ENCODE results near the gene BTF3L4.
"Not testable (repeated sequence)": the region's sequence is repeated elsewhere in the genome, so short reads cannot be mapped to it uniquely, and the experiment has no call there.

BTF3L4 gene

DNA sequence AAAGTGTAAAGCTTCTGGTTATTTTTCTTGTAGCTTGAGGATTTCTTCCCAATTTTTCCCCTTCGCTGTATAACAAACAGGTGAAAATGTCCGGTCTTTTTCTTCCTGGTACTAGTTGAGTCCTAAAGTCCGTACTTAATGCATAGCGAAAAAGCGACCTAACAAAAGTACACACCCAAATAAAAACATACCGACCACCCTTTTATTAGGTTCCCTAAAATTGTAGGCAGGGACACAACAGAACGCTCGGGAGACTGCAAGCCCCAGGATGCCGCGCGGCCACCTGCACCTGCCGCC lies 281 bp upstream of the BTF3L4 start:
- no peak for DNase-seq

DNA sequence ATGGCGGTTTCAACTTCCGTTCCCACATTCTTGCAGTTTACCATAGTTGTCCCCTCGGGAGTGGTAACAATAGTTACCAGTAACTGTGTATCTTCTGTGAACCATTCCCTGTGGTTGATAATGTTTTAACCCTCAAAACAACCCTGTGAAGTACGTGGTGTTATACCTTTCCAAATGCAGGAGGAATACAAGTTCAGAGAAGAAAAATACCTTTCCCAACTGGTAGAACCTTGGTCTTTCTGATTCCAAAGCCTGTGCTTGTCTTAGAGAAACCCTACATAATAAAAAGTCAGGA lies 789 bp downstream of the BTF3L4 start:
- DNase-seq: no peak

DNA sequence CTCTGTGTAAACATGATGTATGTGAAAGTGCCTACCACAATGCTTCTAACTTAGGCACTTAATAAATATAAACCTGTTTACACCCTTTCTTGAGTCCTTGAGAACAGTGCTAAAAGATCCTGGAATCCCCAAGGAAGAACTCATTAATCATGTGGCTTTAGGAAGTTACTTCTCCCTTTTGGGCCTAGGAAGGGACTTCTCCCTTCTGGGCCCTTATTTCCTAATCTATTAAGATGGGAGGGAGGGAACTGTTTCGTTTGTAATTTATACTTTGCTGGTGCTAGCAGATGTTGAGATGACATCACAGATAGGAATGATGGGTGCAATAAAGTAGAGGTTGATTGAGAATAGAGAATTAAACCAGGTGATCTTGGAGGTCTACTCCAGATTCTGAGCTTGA lies 1.2 kb downstream of the BTF3L4 start:
- no peak for DNase-seq

DNA sequence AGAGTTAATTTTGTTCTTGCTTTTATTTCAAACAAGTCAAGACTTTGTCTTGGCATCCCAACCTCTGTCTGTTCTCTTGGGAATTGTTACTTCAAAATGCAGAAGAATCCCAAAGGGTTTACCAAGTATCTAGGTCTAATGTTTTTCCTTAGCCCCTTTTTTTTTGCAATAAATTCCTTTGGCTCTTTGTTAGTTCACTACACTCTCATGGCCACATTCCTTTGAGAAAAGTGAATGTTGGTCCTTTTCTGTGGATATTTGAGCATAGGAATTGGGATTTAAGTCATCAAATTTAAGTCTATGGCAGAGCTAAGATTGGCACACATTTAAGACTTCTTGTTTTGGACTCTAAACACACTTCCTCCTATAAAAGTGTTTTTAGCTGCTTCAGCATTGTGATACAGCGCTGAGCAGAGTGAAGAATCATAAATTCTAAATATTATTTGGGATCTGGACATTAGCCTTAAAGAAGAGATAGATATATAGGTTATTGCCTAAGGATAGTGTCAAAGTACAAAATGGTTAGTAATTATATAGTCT lies 1.9 kb downstream of the BTF3L4 start:
- DNase-seq: no peak

DNA sequence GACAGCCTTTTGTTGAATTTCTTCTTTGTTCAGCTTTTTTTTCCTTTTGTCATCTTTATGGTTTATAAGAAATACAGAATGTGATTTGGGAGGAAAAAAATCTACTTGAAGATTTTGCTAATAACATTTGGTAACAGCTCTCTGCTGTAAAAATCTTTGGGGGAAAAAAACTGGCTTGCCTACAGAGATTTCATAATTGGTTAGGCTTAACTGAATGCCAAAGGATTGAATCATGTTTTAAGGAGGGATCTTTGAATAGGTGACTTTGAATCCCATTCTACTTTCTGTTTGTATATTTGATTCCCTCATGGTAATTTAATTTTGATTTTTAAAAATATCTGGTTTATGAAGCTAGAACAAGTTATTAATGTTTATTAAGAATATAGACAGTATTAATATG lies 3.2 kb downstream of the BTF3L4 start:
- no peak for DNase-seq

DNA sequence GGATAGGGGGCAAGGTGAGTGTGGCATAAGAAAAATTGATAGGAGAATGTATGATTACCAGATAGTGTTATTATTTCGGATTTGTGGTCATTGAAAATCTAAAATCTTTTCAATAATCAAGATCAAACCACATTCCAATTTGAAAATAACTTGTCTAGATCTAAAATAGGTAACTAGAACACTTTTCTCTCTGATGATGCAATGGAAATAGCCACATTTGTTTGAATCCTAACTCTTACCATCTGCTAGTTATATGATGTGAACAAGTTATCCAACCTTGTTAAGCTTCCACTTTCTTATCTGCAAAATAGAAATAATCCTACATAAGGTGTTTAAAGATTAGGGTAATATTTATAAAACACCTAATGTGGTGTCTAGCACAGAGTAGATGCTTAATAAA lies 3.8 kb downstream of the BTF3L4 start:
- no peak for DNase-seq

DNA sequence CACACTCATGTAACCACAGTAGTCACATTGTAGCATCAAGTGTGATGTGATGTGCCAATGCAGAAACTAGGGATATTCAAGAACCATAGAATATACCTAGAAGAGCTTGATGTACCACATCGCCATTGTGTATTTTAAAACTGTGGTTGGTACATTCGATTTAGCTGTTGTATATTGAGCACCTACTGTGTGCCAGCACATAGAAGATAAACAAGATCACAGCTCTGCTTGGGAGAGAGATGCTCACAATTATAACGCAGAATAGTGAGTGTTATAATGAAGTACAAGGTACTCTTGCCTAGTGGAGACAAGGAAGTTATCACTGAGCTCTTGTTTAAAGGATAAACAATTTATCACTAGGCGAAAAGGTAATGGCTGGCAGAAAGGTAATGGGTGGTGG lies 4.7 kb downstream of the BTF3L4 start:
- DNase-seq: no peak

DNA sequence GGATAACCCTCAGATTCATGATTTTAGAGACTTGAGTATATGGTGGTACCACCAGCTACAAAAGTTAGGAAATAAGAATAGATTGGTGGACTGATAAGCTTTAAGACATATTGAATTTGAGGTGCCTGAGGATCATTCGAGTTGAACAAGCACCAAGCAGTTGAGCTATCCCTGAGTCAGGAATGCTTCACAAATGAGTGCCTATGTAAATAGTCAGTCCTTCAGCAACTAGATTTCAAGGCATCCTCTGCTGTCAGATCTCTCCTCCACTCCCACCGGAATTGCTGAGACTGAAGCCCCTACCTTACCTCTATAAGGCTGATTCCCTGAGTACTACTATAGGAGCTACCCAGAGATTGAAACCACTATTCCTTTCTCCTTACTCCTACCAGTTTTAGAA lies 7.1 kb downstream of the BTF3L4 start:
- no peak for DNase-seq

DNA sequence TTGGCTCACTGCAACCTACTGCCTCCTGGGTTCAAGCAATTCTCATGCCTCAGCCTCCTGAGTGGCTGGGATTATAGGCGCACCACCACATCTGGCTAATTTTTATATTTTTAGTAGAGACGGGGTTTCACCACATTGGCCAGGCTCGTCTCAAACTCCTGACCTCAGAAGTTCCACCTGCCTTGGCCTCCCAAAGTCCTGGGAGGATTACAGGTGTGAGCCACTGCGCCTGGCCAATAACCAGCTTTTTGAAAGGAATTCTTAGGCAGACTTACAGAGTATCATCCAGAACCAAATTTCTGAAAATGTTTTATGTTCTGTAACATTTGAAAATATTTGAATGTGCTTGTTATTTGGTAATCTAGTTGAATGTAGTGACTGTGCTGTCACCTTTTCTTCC lies 14.6 kb downstream of the BTF3L4 start:
- DNase-seq: no peak

DNA sequence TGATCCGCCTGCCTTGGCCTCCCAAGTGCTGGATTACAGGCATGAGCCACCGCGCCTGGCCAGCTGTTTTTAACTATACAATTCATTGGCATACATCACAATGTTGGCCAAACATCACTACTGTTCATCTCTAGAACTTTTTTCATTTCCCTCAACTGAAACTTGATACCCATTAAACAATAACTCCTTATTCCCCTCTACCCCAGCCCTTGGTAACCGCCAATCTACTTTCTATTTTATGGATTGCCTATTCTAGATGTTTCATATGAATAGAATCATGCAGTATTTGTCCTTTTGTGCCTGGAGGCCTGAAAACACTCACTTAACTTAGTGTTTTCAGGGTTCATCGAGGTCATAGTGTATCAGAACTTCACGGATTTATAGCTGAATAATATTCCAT lies 16.2 kb downstream of the BTF3L4 start:
- DNase-seq: no peak

DNA sequence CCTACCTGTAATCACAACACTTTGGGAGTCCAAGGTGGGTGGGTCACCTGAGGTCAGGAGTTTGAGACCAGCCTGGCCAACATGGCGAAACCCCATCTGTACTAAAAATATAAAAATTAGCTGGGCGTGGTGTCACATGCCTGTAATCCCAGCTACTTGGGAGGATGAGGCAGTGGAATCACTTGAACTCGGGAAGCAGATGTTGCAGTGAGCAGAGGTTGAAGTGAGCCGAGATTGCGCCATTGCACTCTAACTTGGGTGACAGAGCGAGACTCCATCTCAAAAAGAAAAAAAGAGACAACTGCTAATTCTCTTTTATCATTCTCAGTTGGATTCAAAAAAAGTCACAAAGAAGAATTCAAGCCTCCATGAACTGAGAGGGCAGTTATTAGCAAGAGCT lies 21.2 kb downstream of the BTF3L4 start:
- DNase-seq: not testable (repeated sequence)

DNA sequence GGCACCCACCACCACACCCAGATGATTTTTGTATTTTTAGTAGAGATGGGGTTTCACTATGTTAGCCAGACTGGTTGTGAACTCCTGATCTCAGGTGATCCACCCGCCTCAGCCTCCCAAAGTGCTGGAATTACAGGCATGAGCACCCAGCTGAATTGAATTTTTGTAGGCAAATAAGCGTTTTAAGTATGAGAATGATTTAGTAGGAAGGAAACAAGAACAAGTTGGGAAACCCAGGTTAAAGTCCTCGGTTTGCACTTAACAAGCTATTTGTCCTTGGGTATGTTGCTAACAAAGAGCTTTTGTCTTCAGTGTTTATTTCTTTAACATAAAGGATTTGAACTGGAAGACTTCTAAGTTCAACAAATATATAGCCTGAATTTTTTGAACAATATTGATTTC lies 23.9 kb downstream of the BTF3L4 start:
- no peak for DNase-seq

DNA sequence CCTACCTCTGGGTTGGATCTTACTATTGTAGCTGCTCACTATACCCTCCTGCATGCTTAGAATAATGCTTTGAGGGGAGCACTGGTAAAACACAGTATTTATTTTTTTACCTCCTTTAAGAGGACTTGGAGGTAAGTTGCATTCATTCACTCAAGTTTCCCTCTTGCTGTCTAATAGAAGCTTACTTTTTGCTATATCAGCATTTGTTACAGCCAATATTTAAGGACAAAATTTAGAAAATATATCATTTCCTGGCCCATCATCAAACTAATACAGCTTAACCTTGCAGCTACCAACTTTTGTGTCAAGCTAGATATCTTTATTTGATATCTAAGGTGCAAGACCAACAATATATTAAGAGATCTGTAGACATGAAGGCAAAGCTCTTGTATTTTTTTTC lies 31.8 kb downstream of the BTF3L4 start:
- not testable (repeated sequence) for DNase-seq

DNA sequence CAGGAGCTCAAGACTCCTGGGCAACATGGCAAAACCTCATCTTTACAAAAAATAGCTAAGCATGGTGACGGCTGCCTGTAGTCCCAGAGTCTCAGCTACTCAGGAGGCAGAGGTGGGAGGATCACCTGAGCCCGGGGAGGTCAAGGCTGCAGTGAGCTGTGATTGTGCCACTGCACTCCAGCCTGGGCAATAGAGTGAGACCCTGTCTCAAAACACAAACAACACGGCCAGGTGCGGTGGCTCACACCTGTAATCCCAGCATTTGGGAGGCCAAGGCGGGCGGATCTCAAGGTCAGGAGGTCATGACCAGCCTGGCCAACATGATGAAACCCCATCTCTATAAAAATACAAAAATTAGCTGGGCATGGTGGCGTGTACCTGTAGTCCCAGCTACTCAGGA lies 38.2 kb downstream of the BTF3L4 start:
- not testable (repeated sequence) for DNase-seq

DNA sequence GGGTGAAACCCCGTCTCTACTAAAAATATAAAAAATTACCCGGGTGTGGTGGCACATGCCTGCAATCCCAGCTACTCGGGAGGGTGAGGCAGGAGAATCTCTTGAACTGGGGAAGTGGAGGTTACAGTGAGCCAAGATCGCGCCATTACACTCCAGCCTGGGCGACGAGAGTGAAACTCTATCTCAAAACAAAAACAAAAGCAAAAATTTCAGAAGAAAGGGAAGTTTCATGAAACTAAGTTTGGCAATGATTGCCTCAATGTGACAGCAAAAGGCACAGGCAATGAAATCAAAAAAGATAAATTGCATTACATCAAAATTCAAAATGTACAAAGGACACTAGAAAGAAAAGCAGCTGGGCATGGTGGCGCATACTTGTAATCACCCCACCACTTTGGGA lies 40.1 kb downstream of the BTF3L4 start:
- DNase-seq: no peak

DNA sequence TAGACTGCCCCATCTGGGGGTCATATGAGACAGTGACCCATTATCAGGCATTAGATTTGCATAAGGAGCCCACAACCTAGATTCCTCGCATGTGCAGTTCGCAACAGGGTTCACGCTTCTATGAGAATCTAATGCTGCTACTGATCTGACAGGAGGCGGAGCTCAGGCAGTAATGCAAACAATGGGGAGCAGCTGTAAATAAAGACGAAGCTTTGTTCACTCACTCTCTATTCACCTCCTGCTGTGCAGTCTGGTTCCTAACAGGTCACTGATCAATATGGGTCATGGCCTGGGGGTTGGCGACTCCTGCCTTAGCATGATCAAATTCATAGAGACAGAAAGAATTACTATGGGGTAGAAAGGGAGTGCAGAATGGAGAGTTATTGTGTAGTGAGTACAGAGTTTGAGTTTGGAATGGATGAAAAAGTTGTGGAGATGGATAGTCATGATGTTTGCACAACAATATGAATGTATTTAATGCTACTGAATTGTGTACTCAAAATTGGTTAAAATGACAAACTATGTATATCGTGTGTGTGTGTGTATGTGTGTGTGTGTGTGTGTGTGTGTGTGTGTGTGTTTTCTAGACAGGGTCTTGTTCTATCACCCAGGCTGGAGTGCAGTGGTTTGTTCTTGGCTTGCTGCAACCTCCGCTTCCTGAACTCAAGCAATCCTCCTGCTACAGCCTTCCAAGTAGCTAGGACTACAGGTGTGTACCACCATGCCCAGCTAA lies 42.2 kb downstream of the BTF3L4 start:
- no peak for DNase-seq

DNA sequence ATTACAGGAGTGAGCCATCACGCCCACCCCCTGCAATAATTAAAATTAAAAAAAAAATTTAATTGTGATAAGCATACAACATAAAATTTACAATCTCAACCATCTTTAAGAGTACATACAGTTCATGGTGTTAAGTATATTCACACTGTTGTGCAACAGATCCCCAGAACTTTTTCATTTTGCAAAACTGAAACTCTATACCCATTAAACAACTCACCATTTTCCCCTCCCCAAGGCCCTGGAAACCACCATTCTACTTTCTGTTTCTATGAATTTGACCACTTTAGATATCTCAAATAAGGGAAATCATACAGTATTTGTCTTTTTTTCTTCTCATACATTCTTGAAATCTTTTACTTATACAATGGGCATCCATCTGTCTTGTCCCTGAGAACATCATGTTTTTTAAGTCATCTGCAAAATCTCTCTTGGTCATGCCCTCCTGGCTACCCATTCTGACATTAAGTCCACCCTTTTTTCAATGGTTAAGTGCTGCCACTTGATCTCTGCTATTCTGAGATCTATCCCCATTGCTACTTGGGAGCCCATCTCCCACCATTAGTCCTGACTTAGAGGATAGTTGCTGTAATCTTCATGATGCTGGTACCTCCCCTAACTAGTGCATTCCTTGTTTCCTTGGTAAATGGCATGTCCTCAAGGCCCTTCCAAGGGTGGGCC lies 46.4 kb downstream of the BTF3L4 start:
- DNase-seq: no peak

DNA sequence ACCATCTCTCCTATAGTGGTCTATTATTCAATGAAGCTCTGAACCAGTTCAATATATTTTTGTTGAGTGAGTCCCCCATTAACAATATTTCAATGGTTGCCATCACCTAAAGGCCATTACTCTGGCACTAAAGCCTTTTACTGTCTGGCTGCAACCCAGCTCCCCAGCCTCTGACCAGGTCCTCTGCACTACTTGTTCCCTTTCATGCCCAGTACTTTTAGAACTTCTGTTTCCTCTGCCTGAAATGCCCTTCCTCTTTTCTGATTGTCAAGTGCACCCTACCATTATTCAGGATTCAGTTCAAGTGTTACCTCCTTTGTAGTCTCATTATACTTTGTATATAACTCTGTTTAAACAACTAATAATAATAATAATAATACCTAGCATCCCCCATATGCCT lies 55.4 kb downstream of the BTF3L4 start:
- no peak for DNase-seq

DNA sequence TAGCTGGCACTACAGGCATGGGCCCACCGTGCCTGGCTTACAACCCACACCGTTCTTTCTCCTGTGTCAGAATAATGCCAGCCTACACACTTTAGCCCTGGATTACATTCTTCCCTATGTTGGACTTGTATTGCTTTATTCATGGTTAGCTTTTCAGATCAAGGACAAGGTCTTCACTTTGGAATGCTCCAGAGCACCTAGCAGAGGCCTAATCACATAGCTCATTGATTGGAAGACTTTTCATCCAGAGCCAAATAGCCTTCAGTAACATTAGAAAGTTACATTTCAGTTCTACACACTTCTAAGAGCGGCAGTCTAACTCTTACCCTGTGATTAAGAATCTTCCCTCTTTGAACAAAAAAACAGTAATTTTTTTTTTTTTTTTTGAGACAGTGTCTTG lies 56.4 kb downstream of the BTF3L4 start:
- DNase-seq: no peak

DNA sequence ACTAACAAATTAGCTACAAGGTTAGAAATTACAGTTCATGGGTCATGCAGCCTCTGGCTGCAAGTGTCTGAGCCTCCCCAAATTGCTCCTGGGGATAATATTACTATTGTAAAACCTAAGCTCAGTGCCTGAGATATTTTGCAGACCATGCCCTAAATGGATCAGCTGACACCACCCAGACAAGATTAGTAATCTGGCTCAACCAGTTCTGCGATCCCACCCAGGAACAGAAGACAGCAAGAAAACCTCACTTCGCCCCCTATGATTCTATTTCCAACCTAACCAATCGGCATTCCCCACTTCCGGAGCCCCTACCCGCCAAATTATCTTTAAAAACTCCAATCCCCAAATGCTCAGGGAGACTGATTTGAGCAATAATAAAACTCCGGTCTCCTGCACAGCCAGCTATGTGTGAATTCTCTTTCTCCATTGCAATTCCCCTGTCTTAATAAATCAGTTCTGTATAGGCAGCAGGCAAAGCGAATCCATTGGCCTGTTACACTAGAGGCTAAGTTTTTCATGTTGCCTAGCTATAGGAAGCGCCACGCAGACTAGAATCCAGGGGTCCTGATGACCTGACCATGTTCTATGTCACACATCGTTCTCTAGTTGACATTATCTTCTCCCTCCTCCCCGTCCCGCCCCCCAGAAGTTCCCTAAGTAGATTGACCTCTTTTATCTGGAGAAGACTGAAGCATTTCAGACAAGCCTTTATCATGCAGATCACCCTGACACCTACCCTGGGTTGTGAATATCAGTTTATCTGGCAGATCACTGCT lies 63.4 kb downstream of the BTF3L4 start:
- DNase-seq: no peak

DNA sequence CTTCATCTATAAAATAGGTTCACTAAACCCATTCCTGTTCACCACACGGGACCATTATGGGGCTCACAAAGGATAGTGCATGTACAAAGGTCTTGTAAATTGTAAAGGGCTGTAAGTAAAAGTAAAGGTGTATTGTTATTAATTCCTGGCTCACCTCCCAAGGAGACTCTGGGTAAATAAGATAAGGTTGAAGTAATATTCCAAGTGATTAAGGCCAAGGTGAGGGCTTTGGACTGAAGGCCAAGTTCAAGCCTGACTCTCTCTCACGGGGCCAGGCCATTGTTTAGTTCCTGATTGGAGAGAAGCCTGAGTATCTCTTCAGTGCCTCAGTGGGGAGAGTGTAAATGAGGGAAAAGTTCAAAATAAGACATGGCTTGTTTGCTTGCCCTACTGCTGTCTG lies 66.3 kb downstream of the BTF3L4 start:
- no peak for DNase-seq

DNA sequence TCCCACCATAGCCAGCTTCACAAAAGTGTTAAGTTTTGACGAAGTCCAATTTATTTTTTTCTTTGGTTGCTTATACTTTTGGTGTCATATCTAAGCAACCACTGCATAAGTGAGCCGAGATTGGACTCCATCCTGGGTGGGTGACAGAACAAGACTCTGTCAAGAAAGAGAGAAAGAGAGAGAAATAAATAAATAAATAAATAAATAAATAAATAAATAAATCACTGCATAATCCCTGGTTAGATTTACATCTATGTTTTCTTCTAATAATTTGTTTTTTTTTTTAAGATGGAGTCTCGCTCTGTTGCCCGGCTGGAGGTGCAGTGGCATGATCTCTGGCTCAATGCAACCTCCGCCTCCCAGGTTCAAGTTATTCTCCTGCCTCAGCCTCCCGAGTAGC lies 67.5 kb downstream of the BTF3L4 start:
- no peak for DNase-seq

DNA sequence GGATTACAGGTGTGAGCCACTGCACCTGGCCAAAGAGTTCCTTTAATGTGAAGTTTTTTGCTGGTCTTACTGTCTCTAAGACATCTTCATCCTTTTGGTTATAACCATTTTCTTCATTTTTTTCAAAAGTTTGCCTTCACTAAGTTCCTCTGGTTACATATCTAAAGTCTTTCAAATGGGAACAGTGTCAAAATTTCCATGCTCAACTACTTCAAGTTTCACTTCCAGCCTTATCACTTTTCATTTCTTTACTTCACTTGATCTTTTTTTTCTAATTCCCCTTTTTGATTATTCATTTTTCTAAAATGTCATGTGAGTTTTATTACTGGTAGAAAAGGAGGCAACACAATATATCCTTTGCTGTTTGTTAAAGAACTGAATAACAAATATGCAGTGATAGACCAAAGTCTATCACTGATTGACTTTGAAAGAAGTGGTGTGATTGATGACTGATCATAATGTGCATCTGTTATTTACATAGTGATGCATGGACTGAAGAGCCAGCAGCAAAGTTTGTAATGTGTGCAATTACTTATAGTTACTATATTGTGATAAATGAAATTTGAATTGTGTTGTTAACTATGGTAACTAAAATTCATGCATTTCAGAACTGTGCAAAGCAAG lies 69.8 kb downstream of the BTF3L4 start:
- DNase-seq: no peak

All from 8988T (cell line).